H1 (cell line): ENCODE results near the gene NTN1. TPM values are rescaled to one million over a fixed set of nuclear protein-coding genes. Genes with fewer than 3 reads are reported as not detected.

Source experiments
- CTCF ChIA-PET: fragments of 300-600 bp; sonication (Branson Sonifier 250); formaldehyde crosslinking; loops from one replicate; lab custom pipeline; 2021; ENCODE audit not compliant: partially characterized antibody; lab: Charles Lee
- POLR2A ChIA-PET: fragments of 300-600 bp; sonication (Branson Sonifier 250); formaldehyde crosslinking; loops from one replicate; lab custom pipeline; 2021; ENCODE audit warnings: inconsistent platforms; ENCODE audit not compliant: partially characterized antibody; lab: Charles Lee
- DNase-seq, 2 experiments: peaks; one replicate each; pipeline versions ENCODE4 v3.0.0 to v3.0.0-alpha.2; 2010 to 2022; ENCODE audit warnings: low spot score in 2 of 2, low read depth in 1 of 2, mixed read lengths in 1 of 2
- FAIRE-seq: peaks from 2 replicates; lab custom pipeline; 2011; peaks lifted over from hg19 to GRCh38; lab: Jason Lieb, UNC
- H2AFZ ChIP-seq: 2 replicates; pipeline ENCODE4 v1.8.1; 2012; ENCODE audit warnings: low read length, inconsistent platforms
- H2AK5ac ChIP-seq: 2 replicates; pipeline ENCODE4 v1.6.1; 2013; ENCODE audit warnings: low read depth, low read length
- H2BK120ac ChIP-seq: replicated peaks from 2 replicates; pipeline ENCODE3; 2013; ENCODE audit warnings: low read depth, low read length, inconsistent platforms
- H2BK12ac ChIP-seq: 2 replicates; pipeline ENCODE4 v1.6.1; 2013; ENCODE audit warnings: low read depth, low read length
- H2BK15ac ChIP-seq: 2 replicates; pipeline ENCODE4 v1.6.1; 2013; ENCODE audit warnings: low read length
- H2BK20ac ChIP-seq: 2 replicates; pipeline ENCODE4 v1.6.1; 2013; ENCODE audit warnings: low read length
- H2BK5ac ChIP-seq: 2 replicates; pipeline ENCODE4 v1.6.1; 2013; ENCODE audit warnings: low read depth, low read length
- H3K14ac ChIP-seq: 2 replicates; pipeline ENCODE4 v1.6.1; 2013; ENCODE audit warnings: inconsistent platforms; ENCODE audit not compliant: insufficient read length
- H3K18ac ChIP-seq: 2 replicates; pipeline ENCODE4 v1.6.1; 2013; ENCODE audit warnings: low read length; ENCODE audit errors: extremely low read depth
- H3K23ac ChIP-seq: 2 replicates; pipeline ENCODE4 v1.6.1; 2013; ENCODE audit warnings: inconsistent platforms; ENCODE audit not compliant: insufficient read length
- H3K23me2 ChIP-seq: 2 replicates; pipeline ENCODE4 v1.6.1; 2013; ENCODE audit warnings: low read depth, low read length
- H3K27ac ChIP-seq: 2 replicates; pipeline ENCODE4 v1.6.1; 2011; ENCODE audit warnings: low read depth, low read length, inconsistent platforms
- H3K27me3 ChIP-seq, 4 experiments: replicated peaks in 1 of 4; 1 replicate in 1 of 4; 2 replicates in 3 of 4; pipeline versions ENCODE4 v1.6.1 to v1.8.1; 2011 to 2013; ENCODE audit warnings: low read length in 3 of 4, mild to moderate bottlenecking in 3 of 4, inconsistent platforms in 2 of 4, mixed read lengths in 2 of 4, moderate library complexity in 1 of 4; ENCODE audit not compliant: control insufficient read depth in 3 of 4, insufficient read depth in 3 of 4; ENCODE audit errors: extremely low read depth in 1 of 4
- H3K36me3 ChIP-seq, 4 experiments: 2 replicates each; pipeline versions ENCODE4 v1.6.1 to v1.8.1; 2011 to 2013; ENCODE audit warnings: mild to moderate bottlenecking in 4 of 4, low read length in 3 of 4, moderate library complexity in 2 of 4, control low read depth in 1 of 4, inconsistent platforms in 1 of 4; ENCODE audit not compliant: insufficient read depth in 4 of 4, control insufficient read depth in 2 of 4
- H3K4ac ChIP-seq: replicated peaks from 2 replicates; pipeline ENCODE3; 2013; ENCODE audit warnings: low read length, low read depth, mixed read lengths, inconsistent platforms; ENCODE audit not compliant: insufficient read length
- H3K4me1 ChIP-seq, 4 experiments: replicated peaks in 1 of 4; 1 replicate in 1 of 4; 2 replicates in 3 of 4; pipeline versions ENCODE4 v1.6.1 to v1.8.1; 2011 to 2013; ENCODE audit warnings: low read length in 3 of 4, inconsistent platforms in 2 of 4, mixed read lengths in 1 of 4; ENCODE audit not compliant: insufficient read depth in 4 of 4, control insufficient read depth in 3 of 4
- H3K4me2 ChIP-seq, 2 experiments: 2 replicates each; pipeline versions ENCODE4 v1.6.1 to v1.8.1; 2011 to 2013; ENCODE audit warnings: low read depth in 2 of 2, low read length in 2 of 2, control low read depth in 1 of 2, inconsistent platforms in 1 of 2, mild to moderate bottlenecking in 1 of 2; ENCODE audit not compliant: insufficient read depth in 1 of 2
- H3K4me3 ChIP-seq, 4 experiments: fragments of 200-600, 300-600 bp in 1 of 4; sonication (generic), shearing (Covaris generic), sonication (Bioruptor Twin) in 1 of 4; 2 replicates each; pipeline versions ENCODE4 v1.5.1 to v1.8.1; 2011 to 2016; ENCODE audit warnings: low read length in 4 of 4, low read depth in 3 of 4, control low read depth in 2 of 4, inconsistent platforms in 2 of 4, mild to moderate bottlenecking in 2 of 4, mixed read lengths in 1 of 4, moderate library complexity in 1 of 4; ENCODE audit not compliant: insufficient read depth in 2 of 4; ENCODE audit errors: extremely low read depth in 1 of 4
- H3K56ac ChIP-seq: replicated peaks from 2 replicates; pipeline ENCODE3; 2013; ENCODE audit warnings: low read depth, mild to moderate bottlenecking, mixed read lengths, low read length, inconsistent platforms; ENCODE audit not compliant: insufficient read length
- H3K79me1 ChIP-seq: 2 replicates; pipeline ENCODE4 v1.6.1; 2013; ENCODE audit warnings: low read depth, low read length, control low read depth
- H3K79me2 ChIP-seq, 2 experiments: 2 replicates each; pipeline versions ENCODE4 v1.6.1 to v1.8.1; 2012 to 2013; ENCODE audit warnings: low read length in 2 of 2, mild to moderate bottlenecking in 2 of 2, inconsistent platforms in 1 of 2; ENCODE audit not compliant: insufficient read depth in 2 of 2, control insufficient read depth in 1 of 2
- H3K9ac ChIP-seq, 4 experiments: replicated peaks in 1 of 4; 1 replicate in 1 of 4; 2 replicates in 3 of 4; pipeline versions ENCODE4 v1.6.1 to v1.8.1; 2011 to 2013; ENCODE audit warnings: low read depth in 3 of 4, low read length in 3 of 4, control low read depth in 2 of 4, mild to moderate bottlenecking in 2 of 4, moderate library complexity in 2 of 4, inconsistent platforms in 1 of 4; ENCODE audit errors: extremely low read depth in 1 of 4
- H3K9me3 ChIP-seq, 2 experiments: 2 replicates each; pipeline versions ENCODE4 v1.6.1 to v1.8.1; 2012 to 2013; ENCODE audit warnings: mild to moderate bottlenecking in 2 of 2, moderate library complexity in 2 of 2, control low read depth in 1 of 2, inconsistent platforms in 1 of 2, low read depth in 1 of 2, low read length in 1 of 2, mixed read lengths in 1 of 2; ENCODE audit not compliant: insufficient read depth in 2 of 2
- H4K20me1 ChIP-seq, 2 experiments: replicated peaks in 1 of 2; 2 replicates each; pipeline versions ENCODE3 to v1.8.1; 2011 to 2013; ENCODE audit warnings: inconsistent platforms in 2 of 2, low read length in 2 of 2, mild to moderate bottlenecking in 1 of 2; ENCODE audit not compliant: insufficient read depth in 2 of 2, control insufficient read depth in 1 of 2
- H4K5ac ChIP-seq: 2 replicates; pipeline ENCODE4 v1.6.1; 2013; ENCODE audit warnings: low read length, low read depth, mixed read lengths, inconsistent platforms; ENCODE audit not compliant: insufficient read length
- H4K8ac ChIP-seq: 2 replicates; pipeline ENCODE4 v1.8.0; 2013; ENCODE audit warnings: mild to moderate bottlenecking, moderate library complexity, low read length, inconsistent platforms; ENCODE audit not compliant: insufficient read depth; ENCODE audit errors: extremely low read depth
- H4K91ac ChIP-seq: replicated peaks from 2 replicates; pipeline ENCODE3; 2013; ENCODE audit warnings: low read length, mixed read lengths, inconsistent platforms; ENCODE audit not compliant: insufficient read length
- CTCF ChIP-seq, 3 experiments: IDR thresholded peaks; 1 replicate in 2 of 3; 2 replicates in 1 of 3; pipeline versions ENCODE4 v1.5.1 to v1.6.1; 2011; ENCODE audit warnings: low read length in 3 of 3, mild to moderate bottlenecking in 3 of 3, inconsistent platforms in 2 of 3, low read depth in 1 of 3, moderate library complexity in 1 of 3; ENCODE audit not compliant: insufficient read depth in 1 of 3; ENCODE audit errors: control extremely low read depth in 1 of 3
- EP300 ChIP-seq, 2 experiments: IDR thresholded peaks; 1 replicate in 1 of 2; 2 replicates in 1 of 2; pipeline ENCODE4 v1.6.1; 2011 to 2012; ENCODE audit warnings: low read depth in 2 of 2, low read length in 2 of 2, mild to moderate bottlenecking in 2 of 2, borderline replicate concordance in 1 of 2, inconsistent platforms in 1 of 2, moderate library complexity in 1 of 2
- FOSL1 ChIP-seq: IDR thresholded peaks from 2 replicates; pipeline ENCODE4 v1.6.1; 2011; ENCODE audit warnings: mild to moderate bottlenecking, low read depth, low read length, moderate library complexity; ENCODE audit not compliant: insufficient read depth
- HDAC2 ChIP-seq, 2 experiments: fragments of 300-600 bp in 1 of 2; sonication (generic) in 1 of 2; IDR thresholded peaks; 2 replicates each; pipeline ENCODE4 v1.6.1; 2011 to 2012; ENCODE audit warnings: low read depth in 2 of 2, low read length in 2 of 2, mild to moderate bottlenecking in 2 of 2, moderate library complexity in 2 of 2, borderline replicate concordance in 1 of 2, inconsistent platforms in 1 of 2
- JUN ChIP-seq: IDR thresholded peaks from 2 replicates; pipeline ENCODE4 v1.6.1; 2011; ENCODE audit warnings: low read depth, mild to moderate bottlenecking, improper control_type of control experiment, low read length
- KDM1A ChIP-seq: fragments of 200-600, 300-600 bp; sonication (generic); IDR thresholded peaks from 2 replicates; pipeline ENCODE4 v1.7.1; 2016; ENCODE audit warnings: mild to moderate bottlenecking, low read length, borderline replicate concordance
- KDM5A ChIP-seq: fragments of 200-600 bp; IDR thresholded peaks from 2 replicates; pipeline ENCODE4 v1.7.1; 2012; ENCODE audit warnings: mild to moderate bottlenecking, low read length, inconsistent platforms, mixed read lengths
- MAFK ChIP-seq: IDR thresholded peaks from 2 replicates; pipeline ENCODE4 v1.6.1; 2012; ENCODE audit warnings: low read depth, mild to moderate bottlenecking, improper control_type of control experiment, low read length
- POLR2A ChIP-seq, 2 experiments: IDR thresholded peaks; 1 replicate in 1 of 2; 2 replicates in 1 of 2; pipeline ENCODE4 v1.6.1; 2011; ENCODE audit warnings: low read depth in 2 of 2, low read length in 2 of 2, mild to moderate bottlenecking in 2 of 2; ENCODE audit errors: control extremely low read depth in 1 of 2
- POLR2AphosphoS5 ChIP-seq: IDR thresholded peaks from 2 replicates; pipeline ENCODE4 v1.6.1; 2011; ENCODE audit warnings: low read depth, low read length
- POU5F1 ChIP-seq: IDR thresholded peaks from 2 replicates; pipeline ENCODE4 v1.6.1; 2011; ENCODE audit warnings: low read depth, mild to moderate bottlenecking, low read length, moderate library complexity
- WGBS, 2 experiments: shearing (Covaris generic) in 1 of 2; methylation state at CpG; one replicate each; pipeline versions ENCODE4 v1.1.6 to v1.1.7; 2013 to 2015; ENCODE audit warnings: low lambda C conversion rate in 2 of 2, mixed read lengths in 2 of 2, inconsistent platforms in 1 of 2, low coverage in 1 of 2, missing lambda C conversion rate in 1 of 2; ENCODE audit not compliant: insufficient replicate concordance in 2 of 2, insufficient coverage in 1 of 2, insufficient read length in 1 of 2; ENCODE audit errors: extremely low coverage in 1 of 2, missing lambda C conversion rate in 1 of 2; 5-methylcytosine and 5-hydroxymethylcytosine counted together
- polyA plus RNA-seq, 7 experiments: library from polyadenylated mRNA; depleted of rRNA in 3 of 7; stranded (reverse) in 5 of 7; unstranded in 2 of 7; fragments of >200 nt in 5 of 7; fragments of 200-250 nt in 2 of 7; gene quantifications; 1 replicate in 5 of 7; 2 replicates in 1 of 7; 4 replicates in 1 of 7; pipeline versions ENCODE4 v1.2.1 to v1.2.3, GENCODE V29; 2011 to 2013; ENCODE audit warnings: missing spikeins in 2 of 7, mixed read lengths in 2 of 7
- total RNA-seq: library from RNA; stranded (reverse); fragmentation: NEBNext Ultra II Directional; extraction: Animal tissue kit (Norgen Biotek cat#: 25700); gene quantifications from 2 replicates; pipeline ENCODE4 v1.2.1, GENCODE V29; 2021

The NTN1 gene
- total and polyA plus RNA-seq, 2 of the 8 experiments (the other 6 are each of a cell fraction or from before 2014, with no cell fraction given) = 2.0 to 2.3 TPM

- no peaks in the 10 kb centered on the region for H4K20me1 ChIP-seq
- H3K4me1 ChIP-seq = peaks cover 3 to 30% (median 18%) of the 10 kb centered on the region in 4 experiments
- H3K27ac ChIP-seq = no peak overlapping the region
- no peaks in the 10 kb centered on the region for H3K79me1 ChIP-seq
- H3K23me2 ChIP-seq = peaks cover 11% of the 10 kb centered on the region
- no peak overlapping the region for H2BK120ac ChIP-seq
- ChIA-PET CTCF (interaction anchor here (2.8 kb wide), 1 partner anchor 49 kb away, joined by 10 read pairs; no protein-coding TSS in a partner anchor), POLR2A (no interaction called here)
- H3K36me3 ChIP-seq = no peaks in the 10 kb centered on the region
- peak overlapping the region; percentile 50; the same call in 1 of the 2 replicates for H2BK12ac ChIP-seq
- no peak overlapping the region for H3K4ac ChIP-seq
- FAIRE-seq (no peak), DNase-seq (no peak)
- no peak overlapping the region for H2BK15ac ChIP-seq
- WGBS, 2 experiments = 83% methylated on average over 16 of the region's 16 CpGs; no CpG with 5 or more reads in 1 of the 2 experiments
- H3K4me3 ChIP-seq = no peak overlapping the region
- no peak overlapping the region for H3K23ac ChIP-seq
- no peak overlapping the region for H4K8ac ChIP-seq
- no peak overlapping the region for H4K91ac ChIP-seq
- no peak overlapping the region for H3K56ac ChIP-seq
- H3K14ac ChIP-seq = no peak overlapping the region
- H2AFZ ChIP-seq = no peak overlapping the region
- H3K4me2 ChIP-seq = no peak overlapping the region
- H3K27me3 ChIP-seq = peaks cover 0 to 14% (median 9%) of the 10 kb centered on the region in 4 experiments; a peak in 6 of 7 replicates
- no peak overlapping the region for H2AK5ac ChIP-seq
- H3K79me2 ChIP-seq = no peaks in the 10 kb centered on the region
- no peak overlapping the region for H3K18ac ChIP-seq
- H2BK5ac ChIP-seq = no peak overlapping the region
- H3K9ac ChIP-seq = no peak overlapping the region
- no peaks in the 10 kb centered on the region for H3K9me3 ChIP-seq
- no peak overlapping the region for H4K5ac ChIP-seq
- no peak overlapping the region for H2BK20ac ChIP-seq
- TF ChIP-seq CTCF (IDR thresholded peaks at IDR 0.05; ENCODE audit: control extremely low read depth in 1 of 3, insufficient read depth in 1 of 3, low read depth in 1 of 3, low read length in 3 of 3) (no peak), EP300 (IDR thresholded peaks at IDR 0.05; ENCODE audit: borderline replicate concordance in 1 of 2, low read depth in 2 of 2, low read length in 2 of 2) (no peak), POLR2A (IDR thresholded peaks at IDR 0.05; ENCODE audit: control extremely low read depth in 1 of 2, low read depth in 2 of 2, low read length in 2 of 2) (no peak), FOSL1 (no peak), JUN (no peak), KDM5A (no peak), MAFK (no peak), POU5F1 (no peak), POLR2AphosphoS5 (no peak), KDM1A (no peak), HDAC2 (IDR thresholded peaks at IDR 0.05; ENCODE audit: borderline replicate concordance in 1 of 2, low read depth in 2 of 2, low read length in 2 of 2) (no peak)
Observed at GRCh38 chr17:9242497-9242881, 221.2 kb downstream of the NTN1 start.
